Neural cell (in vitro differentiated cells): ENCODE measurements around the gene SH3GL1.

ENCODE experiments used
- CTCF ChIP-seq: fragments of 450-650 bp; IDR thresholded peaks from 2 replicates; pipeline ENCODE4 v1.5.1; 2014; ENCODE audit warnings: antibody characterized with exemption, mild to moderate bottlenecking, moderate library complexity; ENCODE audit not compliant: poor library complexity, severe bottlenecking
- EZH2 ChIP-seq: fragments of 200-600, 300-800 bp; shearing (Covaris generic), sonication (generic); IDR thresholded peaks from 2 replicates; pipeline ENCODE4 v1.6.1; 2014; ENCODE audit warnings: antibody characterized with exemption, low read length, borderline replicate concordance, mild to moderate bottlenecking; ENCODE audit not compliant: insufficient read depth, poor library complexity, severe bottlenecking
- POLR2AphosphoS5 ChIP-seq: IDR thresholded peaks from 2 replicates; pipeline ENCODE4 v1.6.1; 2012
- RAD21 ChIP-seq: fragments of 450-650 bp; conservative IDR thresholded peaks from 2 replicates; pipeline ENCODE4 v1.6.1; 2014; ENCODE audit warnings: antibody characterized with exemption, mild to moderate bottlenecking, moderate library complexity
- SMC3 ChIP-seq: fragments of 450-650 bp; conservative IDR thresholded peaks from 2 replicates; pipeline ENCODE4 v1.6.1; 2014; ENCODE audit warnings: antibody characterized with exemption, mild to moderate bottlenecking, moderate library complexity; ENCODE audit not compliant: poor library complexity
- TAF1 ChIP-seq: IDR thresholded peaks from 2 replicates; pipeline ENCODE4 v1.6.1; 2012; ENCODE audit warnings: low read depth
- TF ChIP-seq, protein P1 (sequence below): IDR thresholded peaks from 2 replicates; pipeline ENCODE4 v1.6.1; 2012; ENCODE audit warnings: borderline replicate concordance

DNA sequence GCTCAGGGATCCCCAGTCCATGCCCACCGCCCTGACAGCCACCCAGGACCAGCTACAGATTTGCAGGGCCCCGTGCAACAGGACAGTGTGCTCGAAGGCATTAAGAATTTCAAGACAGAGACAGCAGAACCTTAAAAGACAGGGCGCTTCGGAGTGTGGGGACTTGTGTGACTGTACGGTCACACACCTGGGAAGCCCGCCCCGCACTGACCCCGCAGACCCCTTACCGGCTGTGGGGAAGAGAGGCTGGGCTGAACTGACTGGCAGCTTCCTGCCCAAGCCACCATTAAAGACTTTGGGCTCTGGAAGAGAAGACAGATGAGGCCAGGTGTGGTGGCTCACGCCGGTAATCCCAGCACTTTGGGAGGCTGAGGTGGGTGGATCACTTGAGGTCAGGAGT is 76.1 kb downstream of the SH3GL1 start:
- TF ChIP-seq SMC3 (no peak), RAD21 (no peak), CTCF (no peak), EZH2 (no peak), POLR2AphosphoS5 (no peak), TAF1 (no peak)
- TF ChIP-seq, protein P1, sequence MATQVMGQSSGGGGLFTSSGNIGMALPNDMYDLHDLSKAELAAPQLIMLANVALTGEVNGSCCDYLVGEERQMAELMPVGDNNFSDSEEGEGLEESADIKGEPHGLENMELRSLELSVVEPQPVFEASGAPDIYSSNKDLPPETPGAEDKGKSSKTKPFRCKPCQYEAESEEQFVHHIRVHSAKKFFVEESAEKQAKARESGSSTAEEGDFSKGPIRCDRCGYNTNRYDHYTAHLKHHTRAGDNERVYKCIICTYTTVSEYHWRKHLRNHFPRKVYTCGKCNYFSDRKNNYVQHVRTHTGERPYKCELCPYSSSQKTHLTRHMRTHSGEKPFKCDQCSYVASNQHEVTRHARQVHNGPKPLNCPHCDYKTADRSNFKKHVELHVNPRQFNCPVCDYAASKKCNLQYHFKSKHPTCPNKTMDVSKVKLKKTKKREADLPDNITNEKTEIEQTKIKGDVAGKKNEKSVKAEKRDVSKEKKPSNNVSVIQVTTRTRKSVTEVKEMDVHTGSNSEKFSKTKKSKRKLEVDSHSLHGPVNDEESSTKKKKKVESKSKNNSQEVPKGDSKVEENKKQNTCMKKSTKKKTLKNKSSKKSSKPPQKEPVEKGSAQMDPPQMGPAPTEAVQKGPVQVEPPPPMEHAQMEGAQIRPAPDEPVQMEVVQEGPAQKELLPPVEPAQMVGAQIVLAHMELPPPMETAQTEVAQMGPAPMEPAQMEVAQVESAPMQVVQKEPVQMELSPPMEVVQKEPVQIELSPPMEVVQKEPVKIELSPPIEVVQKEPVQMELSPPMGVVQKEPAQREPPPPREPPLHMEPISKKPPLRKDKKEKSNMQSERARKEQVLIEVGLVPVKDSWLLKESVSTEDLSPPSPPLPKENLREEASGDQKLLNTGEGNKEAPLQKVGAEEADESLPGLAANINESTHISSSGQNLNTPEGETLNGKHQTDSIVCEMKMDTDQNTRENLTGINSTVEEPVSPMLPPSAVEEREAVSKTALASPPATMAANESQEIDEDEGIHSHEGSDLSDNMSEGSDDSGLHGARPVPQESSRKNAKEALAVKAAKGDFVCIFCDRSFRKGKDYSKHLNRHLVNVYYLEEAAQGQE, result no peak
